GM12872 (cell line): ENCODE results near the gene CERS4.

Experiments
- TF ChIP-seq, protein P1 (sequence below): IDR thresholded peaks from 3 replicates; pipeline ENCODE4 v1.5.1; 2011; ENCODE audit warnings: low read depth, mild to moderate bottlenecking, low read length, moderate library complexity; ENCODE audit not compliant: insufficient read depth

Gene CERS4

DNA sequence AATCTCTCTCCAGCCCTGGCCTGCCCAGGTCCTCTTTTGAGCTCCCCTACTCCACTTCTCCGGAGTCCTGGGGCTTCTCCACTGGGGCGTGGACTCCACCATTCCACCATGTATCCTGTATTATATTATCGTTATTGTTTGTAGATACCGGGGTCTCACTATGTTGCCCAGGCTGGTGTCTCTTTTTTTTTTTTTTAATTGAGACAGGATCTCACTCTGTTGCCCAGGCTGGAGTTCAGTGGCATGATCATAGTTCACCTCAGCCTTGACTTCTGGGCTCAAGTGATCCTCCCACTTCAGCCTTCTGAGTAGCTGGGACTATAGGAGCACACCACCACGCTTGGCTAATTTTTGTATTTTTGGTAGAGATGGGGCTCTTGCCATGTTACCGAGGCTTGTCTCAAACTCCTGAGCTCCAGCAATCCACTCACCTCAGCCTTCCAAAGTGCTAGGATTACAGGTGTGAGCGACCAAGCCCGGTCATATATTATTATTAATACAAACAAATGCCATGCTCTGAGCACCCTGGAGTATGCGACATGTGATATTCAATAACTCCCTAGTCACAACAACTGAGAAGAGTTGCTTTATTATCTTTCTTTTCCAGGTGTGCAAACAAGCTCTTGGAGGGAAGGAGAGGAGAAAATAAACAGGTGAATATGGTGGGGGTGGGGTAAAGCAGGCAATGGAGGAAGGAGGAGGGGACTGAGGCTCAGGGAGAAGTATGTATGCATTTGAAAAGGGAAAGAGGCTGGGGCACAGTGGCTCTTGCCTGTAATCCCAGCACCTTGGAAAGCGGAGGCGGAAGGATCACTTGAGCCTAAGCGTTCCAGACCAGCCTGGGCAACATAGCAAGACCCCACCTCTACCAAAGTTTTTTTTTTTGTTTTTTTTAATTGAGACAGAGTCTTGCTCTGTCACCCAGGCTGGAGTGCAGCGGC is 2.8 kb upstream of the CERS4 start:
- TF ChIP-seq, protein P1, sequence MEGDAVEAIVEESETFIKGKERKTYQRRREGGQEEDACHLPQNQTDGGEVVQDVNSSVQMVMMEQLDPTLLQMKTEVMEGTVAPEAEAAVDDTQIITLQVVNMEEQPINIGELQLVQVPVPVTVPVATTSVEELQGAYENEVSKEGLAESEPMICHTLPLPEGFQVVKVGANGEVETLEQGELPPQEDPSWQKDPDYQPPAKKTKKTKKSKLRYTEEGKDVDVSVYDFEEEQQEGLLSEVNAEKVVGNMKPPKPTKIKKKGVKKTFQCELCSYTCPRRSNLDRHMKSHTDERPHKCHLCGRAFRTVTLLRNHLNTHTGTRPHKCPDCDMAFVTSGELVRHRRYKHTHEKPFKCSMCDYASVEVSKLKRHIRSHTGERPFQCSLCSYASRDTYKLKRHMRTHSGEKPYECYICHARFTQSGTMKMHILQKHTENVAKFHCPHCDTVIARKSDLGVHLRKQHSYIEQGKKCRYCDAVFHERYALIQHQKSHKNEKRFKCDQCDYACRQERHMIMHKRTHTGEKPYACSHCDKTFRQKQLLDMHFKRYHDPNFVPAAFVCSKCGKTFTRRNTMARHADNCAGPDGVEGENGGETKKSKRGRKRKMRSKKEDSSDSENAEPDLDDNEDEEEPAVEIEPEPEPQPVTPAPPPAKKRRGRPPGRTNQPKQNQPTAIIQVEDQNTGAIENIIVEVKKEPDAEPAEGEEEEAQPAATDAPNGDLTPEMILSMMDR, result no peak

DNA sequence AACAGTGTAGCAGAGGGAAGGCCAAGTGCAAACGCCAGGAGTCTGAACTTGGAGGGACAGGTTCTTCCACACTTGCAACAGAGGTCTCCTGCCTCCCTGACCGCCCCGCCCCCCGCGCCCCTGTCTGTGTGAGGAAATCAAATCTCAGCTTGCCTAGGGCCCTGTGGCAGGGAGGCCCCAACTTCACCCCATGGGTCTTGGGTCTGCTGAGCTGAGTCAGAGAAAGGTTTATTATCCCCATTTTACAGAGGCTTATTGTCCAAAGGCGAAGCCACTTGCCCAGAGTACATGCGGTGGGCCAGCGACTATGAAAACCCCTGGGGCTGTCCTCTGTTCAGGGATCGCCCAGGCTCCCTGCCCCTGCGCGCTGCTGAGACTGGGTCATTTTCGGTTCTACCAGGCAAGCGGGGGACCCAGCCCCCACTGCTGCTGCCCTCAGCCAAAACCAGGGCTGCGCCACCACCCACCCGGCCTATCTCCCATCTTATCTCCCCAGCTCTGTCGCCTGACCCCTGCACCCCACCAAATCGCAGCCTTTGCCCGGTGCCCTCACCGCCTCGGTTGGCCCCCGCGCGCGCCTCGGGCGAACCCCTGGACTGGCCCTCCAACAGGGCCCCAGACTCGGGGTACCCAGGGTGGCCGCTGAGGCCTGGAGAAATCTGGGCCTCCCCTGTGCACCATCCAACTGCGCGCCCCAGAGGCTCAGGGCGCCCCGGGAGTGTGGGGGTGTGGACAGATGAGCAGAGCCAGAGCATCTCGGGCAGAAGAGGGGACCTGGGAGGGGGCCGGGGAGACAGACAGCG is 850 bp upstream of the CERS4 start:
- TF ChIP-seq, protein P1, result no peak

DNA sequence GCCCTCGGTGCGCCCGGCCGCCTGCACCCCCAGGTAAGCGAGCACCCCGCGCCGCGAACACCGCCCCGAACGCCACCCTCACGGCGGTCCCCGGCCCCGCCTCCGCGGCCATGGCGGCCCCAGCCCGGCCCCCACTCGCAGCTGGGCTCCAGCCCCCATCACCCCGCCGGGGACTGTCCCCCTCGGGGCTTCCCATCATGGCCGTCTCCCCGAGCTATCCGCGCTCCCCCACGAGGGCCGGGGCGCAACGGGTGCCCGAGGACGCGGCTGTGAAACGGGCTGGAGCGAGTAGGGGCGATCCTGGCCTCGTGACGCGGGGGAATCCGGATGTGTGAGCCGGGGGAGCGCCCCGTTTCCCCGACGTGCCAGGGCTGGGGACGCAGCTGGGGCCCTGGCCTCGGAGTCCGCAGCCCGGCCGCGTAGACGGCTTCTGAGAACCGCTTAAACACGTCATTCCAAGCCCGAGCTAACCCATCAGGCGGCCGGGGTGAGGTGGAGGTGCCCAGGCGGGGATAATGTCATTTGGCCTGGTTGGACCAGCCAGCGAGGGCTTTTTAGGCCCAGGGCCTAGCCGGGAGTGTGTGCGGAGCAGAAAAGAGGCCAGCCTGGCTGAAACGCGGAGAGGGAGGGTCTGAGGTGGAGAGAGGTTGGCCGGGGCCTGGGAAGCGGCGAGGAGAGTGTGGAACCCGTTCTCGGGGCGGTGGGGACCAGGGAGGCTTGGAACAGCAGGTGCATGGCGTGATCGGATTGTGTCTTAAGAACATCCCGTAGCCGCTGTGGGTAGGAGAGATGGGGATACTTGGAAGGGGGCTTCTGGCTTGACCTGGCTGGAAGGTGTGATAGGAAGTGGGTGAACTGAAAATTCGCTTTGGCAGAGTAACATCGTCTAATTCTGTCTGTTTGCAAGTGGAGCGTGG is 550 bp downstream of the CERS4 start:
- TF ChIP-seq, protein P1, result no peak

DNA sequence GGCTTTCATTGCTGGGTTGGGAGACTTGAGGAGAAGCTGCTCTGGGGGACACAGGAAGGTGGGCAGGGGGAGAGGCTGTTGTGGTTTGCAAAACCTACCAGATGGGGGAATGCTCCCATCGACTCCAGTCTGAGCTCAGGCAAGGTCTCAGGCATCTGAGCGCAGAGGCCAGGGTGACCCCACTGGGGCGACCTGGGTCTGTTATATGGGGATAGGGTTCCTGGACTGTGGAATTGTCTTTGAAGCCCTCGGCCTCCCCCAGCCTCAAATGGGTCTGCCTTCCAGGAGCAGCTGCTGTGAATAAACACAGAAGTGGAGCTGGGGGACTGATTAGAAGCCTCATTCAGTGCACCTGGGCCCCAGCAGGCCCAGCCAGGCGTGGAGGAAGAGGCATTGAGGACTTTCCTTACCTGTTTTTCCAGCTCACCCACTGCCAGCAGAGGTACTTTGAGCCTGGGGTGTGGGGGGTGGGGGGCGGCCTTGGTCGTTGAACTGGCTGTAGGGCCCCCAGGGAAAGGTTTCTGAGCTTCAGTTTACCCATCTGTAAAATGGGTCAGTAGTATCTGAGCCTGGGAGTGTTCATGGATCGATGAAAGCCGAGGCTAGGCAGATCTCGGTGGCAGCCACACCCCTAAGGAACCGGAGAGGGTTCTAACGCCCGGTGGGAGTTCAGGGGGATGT is 1.4 kb downstream of the CERS4 start:
- TF ChIP-seq, protein P1, result no peak

DNA sequence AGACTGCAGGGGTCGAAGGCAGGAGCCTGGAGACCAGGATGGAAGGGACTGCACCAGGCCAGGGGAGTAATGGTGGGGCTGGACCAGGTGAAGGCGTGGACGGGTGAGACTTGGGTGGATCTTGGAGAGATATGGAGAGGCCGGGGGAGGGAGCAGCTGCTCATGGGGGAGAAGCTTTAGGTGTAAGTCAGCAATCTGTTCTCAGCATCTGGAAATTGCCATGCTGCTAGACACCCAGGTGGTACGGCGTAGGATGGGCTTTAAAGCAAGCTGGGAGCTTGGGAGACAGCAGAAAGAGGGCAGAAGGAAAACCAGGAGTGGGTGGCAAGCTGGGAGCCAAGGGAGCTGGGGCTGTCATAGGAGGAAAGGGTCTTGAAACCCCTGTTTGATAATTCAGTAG is 3.0 kb downstream of the CERS4 start:
- TF ChIP-seq, protein P1, result no peak

DNA sequence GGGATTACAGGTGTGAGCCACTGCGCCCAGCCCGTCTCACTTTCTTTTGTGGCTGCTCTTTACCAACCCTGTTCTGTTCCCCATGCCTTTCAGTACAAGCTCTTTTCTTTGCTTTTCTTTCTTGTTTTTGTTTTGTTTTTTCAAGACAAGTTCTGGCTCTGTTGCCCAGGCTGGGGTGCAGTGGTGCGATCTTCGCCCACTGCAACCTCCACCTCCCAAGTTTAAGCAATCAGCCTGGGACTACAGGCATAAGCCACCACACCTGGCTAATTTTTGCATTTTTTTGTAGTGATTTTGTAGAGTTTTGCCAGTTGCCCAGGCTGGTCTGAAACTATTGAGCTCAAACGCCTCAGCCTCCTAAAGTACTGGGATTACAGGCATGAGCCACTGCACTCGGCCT is 3.7 kb downstream of the CERS4 start:
- TF ChIP-seq, protein P1, result no peak
